GM13976 (cell line): ENCODE results near the gene FAM168A.

Source experiments
- DNase-seq: peaks from one replicate; pipeline ENCODE4 v3.0.0; 2012; ENCODE audit warnings: low spot score
- in situ Hi-C: fragments of 300-500 bp; cut with MboI; formaldehyde crosslinking; loops from one replicate; pipeline ENCODE4 v1.12.0; 2022; ENCODE audit warnings: low sequenced_read_pairs, mixed read lengths, inconsistent platforms; ENCODE audit not compliant: unreplicated experiment
- TF ChIP-seq, protein P1 (sequence below): IDR thresholded peaks from 2 replicates; pipeline ENCODE4 v1.5.1; 2012; ENCODE audit warnings: borderline replicate concordance, mild to moderate bottlenecking; ENCODE audit not compliant: insufficient read depth; ENCODE audit errors: extremely low read depth, missing control alignments, control extremely low read depth

The FAM168A gene

GRCh38 chr11:73365352-73366264, 232.3 kb downstream of the FAM168A start:
- in situ Hi-C loops, result no loop called here
- TF ChIP-seq, protein P1, sequence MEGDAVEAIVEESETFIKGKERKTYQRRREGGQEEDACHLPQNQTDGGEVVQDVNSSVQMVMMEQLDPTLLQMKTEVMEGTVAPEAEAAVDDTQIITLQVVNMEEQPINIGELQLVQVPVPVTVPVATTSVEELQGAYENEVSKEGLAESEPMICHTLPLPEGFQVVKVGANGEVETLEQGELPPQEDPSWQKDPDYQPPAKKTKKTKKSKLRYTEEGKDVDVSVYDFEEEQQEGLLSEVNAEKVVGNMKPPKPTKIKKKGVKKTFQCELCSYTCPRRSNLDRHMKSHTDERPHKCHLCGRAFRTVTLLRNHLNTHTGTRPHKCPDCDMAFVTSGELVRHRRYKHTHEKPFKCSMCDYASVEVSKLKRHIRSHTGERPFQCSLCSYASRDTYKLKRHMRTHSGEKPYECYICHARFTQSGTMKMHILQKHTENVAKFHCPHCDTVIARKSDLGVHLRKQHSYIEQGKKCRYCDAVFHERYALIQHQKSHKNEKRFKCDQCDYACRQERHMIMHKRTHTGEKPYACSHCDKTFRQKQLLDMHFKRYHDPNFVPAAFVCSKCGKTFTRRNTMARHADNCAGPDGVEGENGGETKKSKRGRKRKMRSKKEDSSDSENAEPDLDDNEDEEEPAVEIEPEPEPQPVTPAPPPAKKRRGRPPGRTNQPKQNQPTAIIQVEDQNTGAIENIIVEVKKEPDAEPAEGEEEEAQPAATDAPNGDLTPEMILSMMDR, result no peak
- no peak for DNase-seq

- TF ChIP-seq, protein P1, result no peak
- in situ Hi-C loops, result no loop called here
- no peak for DNase-seq
Measured at GRCh38 chr11:73363147-73363546, 234.8 kb downstream of the FAM168A start.

- no peak for DNase-seq
- in situ Hi-C loops, result no loop called here
- TF ChIP-seq, protein P1, result no peak
Measured at GRCh38 chr11:73361953-73362776, 235.7 kb downstream of the FAM168A start.

GRCh38 chr11:73360743-73361369, 237.1 kb downstream of the FAM168A start:
- in situ Hi-C loops, result no loop called here
- TF ChIP-seq, protein P1, result no peak
- DNase-seq, result no peak

DNA sequence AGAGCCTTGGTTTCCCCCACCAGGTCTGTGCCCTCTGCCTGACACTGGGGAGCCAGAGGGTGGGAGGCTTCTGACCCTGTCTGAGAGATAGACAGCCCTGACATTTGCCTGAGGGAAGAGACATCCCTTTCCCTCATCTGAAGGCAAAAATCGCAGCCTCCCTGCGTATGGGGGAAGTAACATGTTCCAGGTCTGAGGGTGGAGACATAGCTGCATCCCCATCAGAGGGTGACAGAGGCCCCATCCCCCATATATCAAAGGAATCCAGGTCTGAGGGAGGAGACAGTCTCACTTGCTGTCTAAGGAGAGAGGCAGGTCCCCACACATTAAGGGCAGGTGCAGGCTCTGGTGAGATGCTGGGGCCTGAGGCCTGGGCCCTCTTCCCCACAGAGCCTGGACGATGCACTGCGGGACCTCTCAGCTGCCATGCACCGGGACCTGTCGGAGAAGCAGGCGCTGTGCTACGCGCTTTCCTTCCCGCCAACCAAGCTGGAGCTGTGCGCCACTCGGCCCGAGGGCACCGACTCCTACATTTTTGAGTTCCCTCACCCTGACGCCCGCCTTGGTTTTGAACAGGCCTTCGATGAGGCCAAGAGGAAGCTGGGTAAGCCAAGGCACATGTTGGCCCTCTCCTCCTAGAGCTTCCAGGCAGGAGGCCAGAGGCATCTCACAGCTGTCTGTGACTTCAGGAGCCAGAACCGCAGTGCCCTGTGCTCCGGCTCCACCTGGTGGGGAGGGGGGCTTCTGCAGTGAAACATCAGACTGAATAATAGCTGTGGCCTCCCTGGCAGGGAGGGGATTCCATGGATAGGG, 237.8 kb downstream of the FAM168A start:
- TF ChIP-seq, protein P1, result no peak
- DNase-seq, result peak; percentile 60
- in situ Hi-C loops, result loop anchor here (10.0 kb wide), 1 partner anchor 295 kb away; no protein-coding TSS in a partner anchor
